NCI-H82 (cell line): ENCODE results near the gene ATP11B.

Source experiments
- DNase-seq: peaks from one replicate; lab custom pipeline; 2025; lab: John Stamatoyannopoulos, UW

ATP11B gene

GRCh38 chr3:182792901-182793662 is at the start of gene ATP11B:
Gene ATP11B, plus strand, starts transcription at chr3:182793504. Its CDS starts 256 bp downstream, at chr3:182793760.
- peak; percentile 91 for DNase-seq

GRCh38 chr3:182746959-182747358 is 46.3 kb upstream of the ATP11B start:
- DNase-seq: no peak

- no peak for DNase-seq
These were observed 38.0 kb upstream of the ATP11B start for GRCh38 chr3:182755308-182755707.

GRCh38 chr3:182755712-182756111 is 37.6 kb upstream of the ATP11B start:
- no peak for DNase-seq

GRCh38 chr3:182760576-182761164 is 32.6 kb upstream of the ATP11B start:
- DNase-seq: no peak

GRCh38 chr3:182763896-182764295 is 29.4 kb upstream of the ATP11B start:
- no peak for DNase-seq

- no peak for DNase-seq
These were observed 28.0 kb upstream of the ATP11B start for GRCh38 chr3:182765287-182765686.

GRCh38 chr3:182766099-182766498 is 27.2 kb upstream of the ATP11B start:
- DNase-seq: no peak

GRCh38 chr3:182768413-182768812 is 24.9 kb upstream of the ATP11B start:
- no peak for DNase-seq

GRCh38 chr3:182769673-182770072 is 23.6 kb upstream of the ATP11B start:
- DNase-seq: no peak

GRCh38 chr3:182782149-182782548 is 11.2 kb upstream of the ATP11B start:
- DNase-seq: no peak

GRCh38 chr3:182783106-182783505 is 10.2 kb upstream of the ATP11B start:
- DNase-seq: no peak

GRCh38 chr3:182784542-182784941 is 8.8 kb upstream of the ATP11B start:
- no peak for DNase-seq

GRCh38 chr3:182785142-182785541 is 8.2 kb upstream of the ATP11B start:
- DNase-seq: no peak

- DNase-seq: no peak
These were observed 7.5 kb upstream of the ATP11B start for GRCh38 chr3:182785756-182786155.

GRCh38 chr3:182786564-182787196 is 6.6 kb upstream of the ATP11B start:
- DNase-seq: no peak

GRCh38 chr3:182787302-182788036 is 5.8 kb upstream of the ATP11B start:
- DNase-seq: no peak

GRCh38 chr3:182789371-182789770 is 3.9 kb upstream of the ATP11B start:
- no peak for DNase-seq

GRCh38 chr3:182790612-182791011 is 2.7 kb upstream of the ATP11B start:
- no peak for DNase-seq

GRCh38 chr3:182793663-182794454 is 555 bp downstream of the ATP11B start:
- DNase-seq: peak; percentile 79
